ACC112 (cell line): ENCODE data around the gene TIGD4.

Experiments
- H2AFZ ChIP-seq: fragments of 200-600 bp; sonication (generic); one replicate; pipeline ENCODE4 v1.6.0; 2017; ENCODE audit warnings: antibody characterized with exemption, low read length; ENCODE audit not compliant: unreplicated experiment
- H3K27ac ChIP-seq: fragments of 200-600 bp; sonication (generic); 2 replicates; pipeline ENCODE4 v1.5.1; 2014; ENCODE audit warnings: low read depth, mild to moderate bottlenecking, antibody characterized with exemption, low read length, moderate library complexity
- H3K27me3 ChIP-seq: fragments of 200-600 bp; sonication (generic); 2 replicates; pipeline ENCODE4 v1.6.1; 2014; ENCODE audit warnings: mild to moderate bottlenecking, antibody characterized with exemption, low read length, moderate library complexity, mixed read lengths; ENCODE audit not compliant: insufficient read depth
- H3K36me3 ChIP-seq: fragments of 200-600 bp; sonication (generic); 2 replicates; pipeline ENCODE4 v1.6.1; 2016; ENCODE audit warnings: mild to moderate bottlenecking, antibody characterized with exemption, low read length, moderate library complexity, mixed read lengths; ENCODE audit not compliant: insufficient read depth
- H3K4me1 ChIP-seq: fragments of 200-600 bp; sonication (generic); one replicate; pipeline ENCODE4 v1.6.1; 2016; ENCODE audit warnings: low read length, mixed read lengths; ENCODE audit not compliant: insufficient read depth, unreplicated experiment, control insufficient read depth
- H3K4me3 ChIP-seq: fragments of 200-600 bp; sonication (generic); 2 replicates; pipeline ENCODE4 v1.5.1; 2014; ENCODE audit warnings: mild to moderate bottlenecking, low read depth, low read length
- H3K79me2 ChIP-seq: fragments of 200-600 bp; sonication (generic); one replicate; pipeline ENCODE4 v1.6.0; 2016; ENCODE audit warnings: low read length; ENCODE audit not compliant: control insufficient read depth, unreplicated experiment, insufficient read depth

The TIGD4 gene

DNA sequence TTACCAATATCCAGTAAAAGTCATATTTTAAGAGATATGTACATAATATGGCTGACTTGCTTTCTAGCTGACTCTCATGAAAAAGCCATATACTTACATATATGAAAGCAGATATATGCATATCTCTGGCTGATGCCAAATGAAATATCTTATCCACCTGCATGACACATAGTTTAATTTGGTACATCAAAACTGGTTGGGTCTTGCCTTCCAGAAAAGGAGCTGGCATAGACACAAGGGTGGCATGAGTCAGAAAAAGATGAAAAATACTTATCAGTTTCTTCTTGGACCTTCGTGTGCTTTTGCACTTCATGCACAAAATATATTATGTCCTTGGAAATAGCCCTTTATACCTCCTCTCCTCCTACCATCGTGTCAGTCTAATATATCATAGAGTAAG is 32.1 kb downstream of the TIGD4 start:
- no peak overlapping the region for H2AFZ ChIP-seq
- H3K4me1 ChIP-seq, result no peaks in the 10 kb centered on the region
- no peak overlapping the region for H3K27ac ChIP-seq
- no peaks in the 10 kb centered on the region for H3K79me2 ChIP-seq
- 0 out of 2 replicates have a peak, but pooled peaks cover under 1% of the 10 kb centered on the region for H3K27me3 ChIP-seq
- H3K36me3 ChIP-seq, result no peaks in the 10 kb centered on the region
- H3K4me3 ChIP-seq, result no peak overlapping the region

DNA sequence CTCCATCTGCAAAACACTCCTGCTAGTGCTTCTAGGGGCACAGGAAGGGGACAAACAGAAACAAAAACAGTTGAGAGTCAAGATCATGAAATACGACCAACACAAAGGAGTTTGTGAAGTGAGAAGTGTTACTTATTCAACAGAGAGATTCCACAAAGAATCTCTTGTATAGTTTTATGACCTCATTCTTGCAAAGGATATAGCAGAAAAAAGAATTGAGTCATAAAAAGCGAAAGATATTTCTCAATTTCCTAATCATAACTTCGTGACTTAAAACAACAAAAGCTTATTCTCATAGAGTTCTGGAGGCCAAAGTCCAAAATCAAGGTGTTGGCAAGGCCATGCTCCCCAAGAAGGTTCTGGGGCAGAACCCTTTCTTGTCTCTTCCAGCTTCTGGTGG is 40.7 kb downstream of the TIGD4 start:
- Histone ChIP-seq H2AFZ (peak overlapping the region; percentile 29), H3K4me1 (peaks cover 6% of the 10 kb centered on the region), H3K4me3 (no peak overlapping the region), H3K36me3 (no peaks in the 10 kb centered on the region), H3K27ac (no peak overlapping the region), H3K27me3 (no peaks in the 10 kb centered on the region), H3K79me2 (no peaks in the 10 kb centered on the region)

DNA sequence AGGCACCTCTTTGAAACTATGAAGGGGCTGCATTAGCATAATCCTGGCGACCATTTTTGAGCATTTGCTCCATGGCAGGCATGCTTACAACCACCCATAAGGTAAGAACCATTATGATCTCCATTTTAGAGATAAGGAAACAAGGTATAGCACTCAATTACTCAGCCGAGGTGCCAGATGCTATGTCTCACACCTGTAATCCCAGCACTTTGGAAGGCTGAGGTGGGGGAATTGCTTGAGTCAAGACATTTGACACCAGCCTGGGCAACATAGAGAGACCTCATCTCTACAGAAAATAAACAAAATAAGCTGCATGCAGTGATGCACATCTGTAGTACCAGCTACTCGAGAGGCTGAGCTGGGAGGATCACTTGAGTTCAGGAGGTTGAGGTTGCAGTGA is 43.6 kb downstream of the TIGD4 start:
- Histone ChIP-seq H2AFZ (no peak overlapping the region), H3K27ac (no peak overlapping the region)

DNA sequence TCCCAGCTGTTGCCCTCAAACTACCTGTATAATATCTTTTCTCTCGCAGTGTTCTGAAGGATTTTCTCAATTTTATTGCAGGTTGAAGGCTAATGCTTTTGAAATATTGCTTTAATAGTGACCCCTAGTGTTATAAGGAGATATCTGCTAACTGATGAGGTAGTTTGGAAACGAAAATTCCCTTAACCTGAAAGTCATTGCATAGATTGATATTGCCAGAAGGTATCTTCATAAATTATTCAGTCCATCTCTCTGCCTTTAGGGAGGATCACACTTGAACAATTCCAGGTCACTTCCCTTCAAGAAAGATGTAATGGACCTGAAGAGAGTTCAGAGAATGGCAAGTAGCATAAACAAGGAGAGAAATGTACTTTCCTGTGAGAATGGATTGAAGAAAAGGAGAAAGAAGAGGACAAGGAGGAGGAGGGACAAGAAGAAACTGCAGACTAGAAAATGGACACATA is 44.1 kb downstream of the TIGD4 start:
- Histone ChIP-seq H3K79me2 (no peaks in the 10 kb centered on the region), H3K27ac (no peak overlapping the region), H3K4me3 (no peak overlapping the region), H2AFZ (no peak overlapping the region), H3K27me3 (no peaks in the 10 kb centered on the region), H3K4me1 (peaks cover 6% of the 10 kb centered on the region), H3K36me3 (no peaks in the 10 kb centered on the region)

More for the DNA sequence above, 43.6 kb downstream of the TIGD4 start:
- H3K4me1 ChIP-seq, result peaks cover 6% of the 10 kb centered on the region
- H3K79me2 ChIP-seq, result no peaks in the 10 kb centered on the region
- H3K36me3 ChIP-seq, result no peaks in the 10 kb centered on the region
- H3K27me3 ChIP-seq, result no peaks in the 10 kb centered on the region
- no peak overlapping the region for H3K4me3 ChIP-seq

DNA sequence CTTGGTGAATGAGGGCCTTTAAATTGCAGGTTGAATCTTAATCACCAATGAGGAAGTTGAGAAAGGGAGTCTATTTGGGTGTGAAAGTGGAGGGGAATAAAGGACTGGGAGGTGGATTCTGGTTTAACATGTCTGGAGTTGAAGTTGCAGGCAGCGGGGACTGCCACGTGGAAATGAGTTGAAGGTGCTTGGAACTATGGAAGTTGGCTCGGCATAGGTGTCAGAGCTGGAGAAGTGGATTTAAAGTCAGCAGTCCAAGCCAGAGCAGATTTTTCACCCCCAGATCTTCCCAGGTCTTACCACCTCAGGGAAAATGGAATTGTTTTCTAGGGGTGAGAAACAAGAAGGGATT is 44.9 kb downstream of the TIGD4 start:
- Histone ChIP-seq H3K36me3 (no peaks in the 10 kb centered on the region), H3K4me1 (peaks cover 6% of the 10 kb centered on the region), H2AFZ (no peak overlapping the region), H3K79me2 (no peaks in the 10 kb centered on the region), H3K27me3 (no peaks in the 10 kb centered on the region), H3K27ac (no peak overlapping the region), H3K4me3 (no peak overlapping the region)

DNA sequence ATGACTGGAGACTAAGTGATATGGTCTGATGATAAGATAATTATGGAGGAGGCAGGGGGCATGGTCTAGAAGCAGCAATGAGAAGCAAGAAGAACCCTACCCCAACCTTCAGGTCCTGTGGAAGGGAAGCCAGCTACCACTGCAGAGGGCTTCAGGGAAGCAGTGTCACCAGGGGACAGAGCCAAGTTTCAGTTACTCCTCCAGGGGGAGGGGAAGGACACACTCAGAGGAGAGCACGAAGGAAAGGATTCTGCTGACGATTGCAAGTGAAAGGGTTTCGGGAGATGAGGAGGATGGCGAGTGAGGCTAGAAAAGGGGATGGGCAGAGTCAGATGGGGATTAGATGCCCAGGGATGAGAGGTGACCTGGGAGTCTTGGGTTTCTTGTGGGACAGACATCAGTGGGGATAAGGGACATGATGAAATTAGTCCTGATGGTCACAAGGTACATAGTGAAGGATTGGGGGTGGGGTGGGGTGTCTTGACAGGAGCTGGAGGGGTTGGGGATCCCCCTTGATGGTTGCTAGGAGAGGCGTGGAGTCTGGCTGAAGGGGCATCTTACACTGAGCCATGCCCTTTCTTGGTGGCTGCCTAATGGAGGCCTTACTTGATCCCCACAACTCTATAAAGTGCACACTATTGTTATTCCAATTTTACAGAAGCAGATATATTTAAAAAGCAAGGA is 45.4 kb downstream of the TIGD4 start:
- Histone ChIP-seq H3K27ac (no peak overlapping the region), H3K4me1 (peaks cover 6% of the 10 kb centered on the region), H3K36me3 (no peaks in the 10 kb centered on the region), H3K79me2 (no peaks in the 10 kb centered on the region), H3K27me3 (no peaks in the 10 kb centered on the region), H3K4me3 (no peak overlapping the region), H2AFZ (no peak overlapping the region)

DNA sequence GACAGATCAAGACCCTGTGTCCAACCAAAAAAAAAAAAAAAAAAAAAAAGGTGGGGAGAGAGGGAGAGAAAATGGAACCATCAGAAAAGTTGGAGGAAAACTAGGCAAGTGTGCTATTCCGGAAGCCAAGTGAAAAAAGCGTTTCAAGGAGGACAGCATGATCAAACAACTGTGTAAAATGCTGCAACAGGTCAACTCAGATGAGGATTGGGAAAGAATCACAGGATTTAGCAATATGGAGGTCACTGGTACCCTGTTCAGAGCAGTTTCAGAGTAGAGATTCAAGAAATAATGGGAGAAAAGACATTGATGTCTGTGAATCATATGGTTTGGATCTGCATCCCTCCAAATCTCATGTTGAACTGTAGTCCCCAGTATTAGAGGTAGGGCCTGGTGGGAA is 47.5 kb downstream of the TIGD4 start:
- H3K27me3 ChIP-seq, result no peaks in the 10 kb centered on the region
- no peaks in the 10 kb centered on the region for H3K4me1 ChIP-seq
- H3K4me3 ChIP-seq, result no peak overlapping the region
- no peaks in the 10 kb centered on the region for H3K79me2 ChIP-seq
- no peaks in the 10 kb centered on the region for H3K36me3 ChIP-seq
- H2AFZ ChIP-seq, result no peak overlapping the region
- H3K27ac ChIP-seq, result no peak overlapping the region

DNA sequence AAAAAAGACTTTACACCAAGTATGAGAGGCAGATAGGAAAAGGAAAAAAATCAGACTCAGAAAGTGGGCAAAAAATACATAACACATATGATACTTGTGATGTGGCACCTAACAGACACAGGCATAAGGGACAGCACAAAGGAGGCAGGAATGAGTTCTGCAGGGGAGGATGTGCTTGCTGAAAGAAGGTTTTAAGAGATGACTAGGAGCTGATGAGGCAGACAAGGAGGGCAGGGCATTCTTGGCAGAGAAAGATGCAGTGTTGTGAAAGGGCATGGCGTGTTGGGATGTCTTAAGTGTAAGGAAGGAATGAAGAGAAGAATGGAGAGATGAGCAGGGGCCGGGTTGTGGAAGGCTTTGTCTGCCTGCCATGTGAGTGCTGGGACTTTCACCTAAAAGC is 50.1 kb downstream of the TIGD4 start:
- H3K4me3 ChIP-seq, result no peak overlapping the region
- H3K36me3 ChIP-seq, result no peaks in the 10 kb centered on the region
- H3K79me2 ChIP-seq, result no peaks in the 10 kb centered on the region
- no peaks in the 10 kb centered on the region for H3K27me3 ChIP-seq
- H3K4me1 ChIP-seq, result no peaks in the 10 kb centered on the region
- H3K27ac ChIP-seq, result no peak overlapping the region
- peak overlapping the region; percentile 39 for H2AFZ ChIP-seq

DNA sequence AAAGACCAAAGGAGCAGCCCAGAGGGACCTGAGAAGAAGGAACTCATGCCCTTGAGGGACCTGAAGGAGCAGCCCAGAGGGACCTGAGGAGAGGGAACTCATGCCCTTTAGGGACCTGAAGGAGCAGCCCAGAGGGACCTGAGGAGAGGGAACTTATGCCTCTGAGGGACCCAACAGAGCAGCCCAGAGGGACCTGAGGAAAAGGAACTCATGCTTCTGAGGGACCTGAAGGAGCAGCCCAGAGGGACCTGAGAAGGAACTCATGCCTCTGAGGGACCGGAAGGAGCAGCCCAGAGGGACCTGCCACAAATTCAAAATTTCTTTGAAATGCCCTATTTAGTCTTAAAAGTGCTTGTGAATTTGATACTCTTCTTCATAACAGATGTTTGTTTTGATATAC is 51.2 kb downstream of the TIGD4 start:
- H3K36me3 ChIP-seq, result no peaks in the 10 kb centered on the region
- no peaks in the 10 kb centered on the region for H3K4me1 ChIP-seq
- no peak overlapping the region for H3K4me3 ChIP-seq
- no peak overlapping the region for H3K27ac ChIP-seq
- H3K27me3 ChIP-seq, result no peaks in the 10 kb centered on the region
- H2AFZ ChIP-seq, result no peak overlapping the region
- H3K79me2 ChIP-seq, result no peaks in the 10 kb centered on the region

DNA sequence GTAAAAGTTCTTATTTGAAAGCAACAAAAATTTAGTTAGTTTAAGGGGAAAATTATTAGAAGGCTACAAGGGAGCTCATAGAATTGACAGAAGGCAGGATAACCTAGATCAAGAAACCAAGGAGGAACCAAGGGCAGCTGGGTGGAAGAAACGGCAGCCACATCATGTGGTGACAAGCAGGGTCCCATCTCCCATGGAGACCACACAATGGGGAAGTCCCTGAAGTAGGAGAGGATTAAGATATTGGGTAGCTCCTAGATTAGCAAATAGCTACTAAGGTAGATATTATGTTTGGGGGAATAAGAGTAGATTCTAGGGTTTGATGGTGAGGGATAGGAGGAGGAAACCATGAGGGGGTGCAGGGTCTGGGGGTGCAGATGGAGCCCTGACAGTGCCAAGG is 51.7 kb downstream of the TIGD4 start:
- Histone ChIP-seq H3K27me3 (no peaks in the 10 kb centered on the region), H3K79me2 (no peaks in the 10 kb centered on the region), H3K27ac (no peak overlapping the region), H3K36me3 (no peaks in the 10 kb centered on the region), H3K4me1 (no peaks in the 10 kb centered on the region), H3K4me3 (no peak overlapping the region), H2AFZ (no peak overlapping the region)

DNA sequence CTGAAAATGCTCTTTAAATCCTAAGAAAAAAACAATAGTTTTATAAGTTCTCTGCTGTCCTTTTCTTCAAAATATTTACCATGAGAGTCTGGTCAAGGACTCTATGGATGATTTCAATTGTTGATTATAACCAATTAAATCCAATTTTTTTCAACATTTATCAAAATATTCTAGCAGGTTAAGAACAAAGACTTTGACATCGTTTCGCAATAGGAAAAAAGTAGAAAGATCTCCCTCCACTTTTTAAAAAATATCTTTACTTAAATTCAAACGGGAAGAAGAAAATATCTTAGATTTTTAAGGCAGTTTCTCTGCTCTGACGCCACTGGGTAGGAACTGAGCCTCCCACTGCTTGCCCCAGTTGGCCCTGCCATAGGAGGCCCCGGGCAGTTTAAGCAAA is 55.0 kb downstream of the TIGD4 start:
- H3K79me2 ChIP-seq, result no peaks in the 10 kb centered on the region

More for the DNA sequence above, 55.0 kb downstream of the TIGD4 start:
- H2AFZ ChIP-seq, result no peak overlapping the region
- H3K27ac ChIP-seq, result no peak overlapping the region
- no peaks in the 10 kb centered on the region; the same call in 1 of the 2 replicates for H3K27me3 ChIP-seq
- no peak overlapping the region for H3K4me3 ChIP-seq
- no peaks in the 10 kb centered on the region for H3K36me3 ChIP-seq
- H3K4me1 ChIP-seq, result no peaks in the 10 kb centered on the region
